ENCODE data around the gene SNIP1. TPM values are rescaled to one million over a fixed set of nuclear protein-coding genes. Genes with fewer than 3 reads are reported as not detected.
A peak's percentile ranks its signal among the peaks of the same experiment; 100 is the strongest.

Gene SNIP1
- total and polyA plus RNA-seq, 10 of the 15 experiments (the other 5 are each of a cell fraction or from before 2014, with no cell fraction given), result 2.7 to 22.4 (median 10.1) TPM

DNA sequence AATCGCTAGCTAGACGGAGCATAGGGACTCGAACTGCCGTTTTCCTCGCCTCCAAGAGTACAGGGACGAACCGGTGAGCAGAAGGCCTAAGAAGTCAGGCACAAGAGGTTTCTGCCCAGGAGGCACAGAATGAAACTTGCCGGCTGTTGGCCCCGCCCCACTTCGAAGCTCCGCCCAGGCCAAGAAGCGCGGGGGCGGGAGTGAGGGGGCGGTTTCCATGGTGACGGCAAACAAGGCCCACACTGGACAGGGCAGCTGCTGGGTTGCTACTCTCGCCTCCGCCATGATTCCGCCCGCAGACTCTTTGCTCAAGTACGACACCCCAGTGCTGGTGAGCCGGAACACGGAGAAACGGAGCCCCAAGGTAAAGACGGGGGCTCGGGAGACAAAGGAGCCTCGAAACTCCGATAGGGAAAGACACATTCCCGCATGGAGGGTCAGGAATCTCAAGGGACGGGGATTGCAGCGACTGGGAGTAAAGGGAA, 2.7 kb upstream of the SNIP1 start, which contains the start of gene DNALI1:
Gene DNALI1, plus strand, starts transcription at position 229 of the 485 bp plus-strand sequence. Its CDS starts 55 bp downstream, at position 284.
- H2AFZ ChIP-seq (ENCODE audit: control insufficient read depth, low read depth, low read length), result peak within 1 kb of the TSS; percentile 65
- TF ChIP-seq, protein P1, sequence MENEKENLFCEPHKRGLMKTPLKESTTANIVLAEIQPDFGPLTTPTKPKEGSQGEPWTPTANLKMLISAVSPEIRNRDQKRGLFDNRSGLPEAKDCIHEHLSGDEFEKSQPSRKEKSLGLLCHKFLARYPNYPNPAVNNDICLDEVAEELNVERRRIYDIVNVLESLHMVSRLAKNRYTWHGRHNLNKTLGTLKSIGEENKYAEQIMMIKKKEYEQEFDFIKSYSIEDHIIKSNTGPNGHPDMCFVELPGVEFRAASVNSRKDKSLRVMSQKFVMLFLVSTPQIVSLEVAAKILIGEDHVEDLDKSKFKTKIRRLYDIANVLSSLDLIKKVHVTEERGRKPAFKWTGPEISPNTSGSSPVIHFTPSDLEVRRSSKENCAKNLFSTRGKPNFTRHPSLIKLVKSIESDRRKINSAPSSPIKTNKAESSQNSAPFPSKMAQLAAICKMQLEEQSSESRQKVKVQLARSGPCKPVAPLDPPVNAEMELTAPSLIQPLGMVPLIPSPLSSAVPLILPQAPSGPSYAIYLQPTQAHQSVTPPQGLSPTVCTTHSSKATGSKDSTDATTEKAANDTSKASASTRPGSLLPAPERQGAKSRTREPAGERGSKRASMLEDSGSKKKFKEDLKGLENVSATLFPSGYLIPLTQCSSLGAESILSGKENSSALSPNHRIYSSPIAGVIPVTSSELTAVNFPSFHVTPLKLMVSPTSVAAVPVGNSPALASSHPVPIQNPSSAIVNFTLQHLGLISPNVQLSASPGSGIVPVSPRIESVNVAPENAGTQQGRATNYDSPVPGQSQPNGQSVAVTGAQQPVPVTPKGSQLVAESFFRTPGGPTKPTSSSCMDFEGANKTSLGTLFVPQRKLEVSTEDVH (IDR thresholded peaks at IDR 0.05; ENCODE audit: low read depth, partially characterized antibody), result no peak
- TF ChIP-seq NFYA (IDR thresholded peaks at IDR 0.05; ENCODE audit: borderline replicate concordance, low read depth, low read length) (no peak), SIX5 (IDR thresholded peaks at IDR 0.05; ENCODE audit: low read depth, low read length, severe bottlenecking) (no peak), MAX (IDR thresholded peaks at IDR 0.05; ENCODE audit: low read depth, low read length) (no peak), SREBF1 (IDR thresholded peaks at IDR 0.05; ENCODE audit: low read length) (no peak), RCOR1 (conservative IDR thresholded peaks at IDR 0.05; ENCODE audit: low read depth, low read length) (no peak), RAD21 (IDR thresholded peaks at IDR 0.05; ENCODE audit: insufficient read depth, low read depth, low read length) (no peak), HCFC1 (IDR thresholded peaks at IDR 0.05; ENCODE audit: low read length) (no peak), JUND (IDR thresholded peaks at IDR 0.05; ENCODE audit: low read depth, low read length) (no peak), STAT3 (IDR thresholded peaks at IDR 0.05; ENCODE audit: low read depth, low read length) (no peak), FOXM1 (IDR thresholded peaks at IDR 0.05; ENCODE audit: low read depth, low read length) (no peak), ZNF207 (IDR thresholded peaks at IDR 0.05; ENCODE audit: borderline replicate concordance) (no peak), RBBP5 (conservative IDR thresholded peaks at IDR 0.05) (no peak), RB1 (IDR thresholded peaks at IDR 0.05; ENCODE audit: borderline replicate concordance) (no peak), IKZF2 (IDR thresholded peaks at IDR 0.05) (peak; percentile 20 to 25; a peak in 1 of 4 replicates), POLR2A (IDR thresholded peaks at IDR 0.05; ENCODE audit: low read depth, low read length) (no peak), WRNIP1 (IDR thresholded peaks at IDR 0.05; ENCODE audit: borderline replicate concordance, low read depth, low read length) (no peak), SUPT20H (IDR thresholded peaks at IDR 0.05; ENCODE audit: borderline replicate concordance, control insufficient read depth, low read depth, low read length) (no peak), NFIC (IDR thresholded peaks at IDR 0.05; ENCODE audit: low read depth, low read length) (no peak), EGR1 (IDR thresholded peaks at IDR 0.05; ENCODE audit: borderline replicate concordance in 1 of 2, low read depth in 2 of 2, low read length in 2 of 2) (peak; percentile 49 to 92), HDAC2 (IDR thresholded peaks at IDR 0.05) (no peak), POU2F2 (IDR thresholded peaks at IDR 0.05; ENCODE audit: borderline replicate concordance, low read depth, low read length) (no peak), BMI1 (IDR thresholded peaks at IDR 0.05; ENCODE audit: borderline replicate concordance) (peak; percentile 57; the same call in 1 of the 2 replicates)
- H3K4me1 ChIP-seq (ENCODE audit: control insufficient read depth, insufficient read depth, low read length), result peaks cover 6% of the 10 kb centered on the region; the same call in 1 of the 2 replicates
- H3K9me3 ChIP-seq (replicated peaks; ENCODE audit: control insufficient read depth, insufficient read depth, low read length), result peaks cover 2% of the 10 kb centered on the region; the same call in 1 of the 3 replicates
- DNase-seq (ENCODE audit: low read depth, low spot score), result no peak
- no peaks in the 10 kb centered on the region for H3K27me3 ChIP-seq (replicated peaks in 1 of 2; ENCODE audit: control insufficient read depth in 2 of 2, insufficient read depth in 2 of 2, low read length in 1 of 2)
- intact Hi-C loops (cut with micrococcal nuclease; ENCODE audit: unreplicated experiment) (no loop called here), in situ Hi-C loops (cut with MboI) (loop anchor here (5.0 kb wide), 1 partner anchor 126 kb away; no protein-coding TSS in a partner anchor)
- 46% methylated on average over 29 of the region's 31 CpGs for WGBS (ENCODE audit: insufficient coverage, insufficient replicate concordance, low lambda C conversion rate, missing lambda C conversion rate)
- ChIA-PET CTCF (interaction anchor here (1.3 to 2.9 kb wide), 2 partner anchors 69 to 125 kb away, joined by 5 to 11 read pairs; no protein-coding TSS in a partner anchor), RAD21 (ENCODE audit: unreplicated experiment) (no interaction called here), POLR2A (interaction anchor here (0.6 kb wide), 1 partner anchor 381 kb away, joined by 3 read pairs; no protein-coding TSS in a partner anchor), SMC1A (ENCODE audit: uncharacterized antibody, unreplicated experiment) (no interaction called here)
- peaks cover 18% of the 10 kb centered on the region for H3K79me2 ChIP-seq (ENCODE audit: control insufficient read depth, insufficient read depth, low read length)
- peak within 1 kb of the TSS; percentile 44; the same call in 1 of the 2 replicates for H3K4me2 ChIP-seq (ENCODE audit: control insufficient read depth, insufficient read depth)
- H3K36me3 ChIP-seq (ENCODE audit: control insufficient read depth in 2 of 2, insufficient read depth in 2 of 2, low read length in 1 of 2), result no peaks in the 10 kb centered on the region
- ATAC-seq, result peak; percentile 25; the same call in 2 of the 3 replicates
- H3K9ac ChIP-seq (ENCODE audit: control insufficient read depth, insufficient read depth, low read length), result no peak within 1 kb of the TSS
- FAIRE-seq, result no peak
- no peaks in the 10 kb centered on the region for H4K20me1 ChIP-seq (ENCODE audit: control insufficient read depth, insufficient read depth)
- no peak within 1 kb of the TSS for H3K4me3 ChIP-seq
- BruUV-seq (replicated peaks), result no TSS peak
- H3K27ac ChIP-seq (ENCODE audit: control insufficient read depth, insufficient read depth), result no peak within 1 kb of the TSS
